Activated CD4-positive, CD25-positive, alpha-beta regulatory T cell treated with anti-CD3 and anti-CD28 coated beads, Interleukin-2, amount 50 U/mL, for 16 hours (primary cell): ENCODE results near the gene CIB2.

Experiments used
- DNase-seq: peaks from one replicate; pipeline ENCODE4 v3.0.0-alpha.2; 2020; ENCODE audit warnings: low read depth, low spot score

Gene CIB2

DNA sequence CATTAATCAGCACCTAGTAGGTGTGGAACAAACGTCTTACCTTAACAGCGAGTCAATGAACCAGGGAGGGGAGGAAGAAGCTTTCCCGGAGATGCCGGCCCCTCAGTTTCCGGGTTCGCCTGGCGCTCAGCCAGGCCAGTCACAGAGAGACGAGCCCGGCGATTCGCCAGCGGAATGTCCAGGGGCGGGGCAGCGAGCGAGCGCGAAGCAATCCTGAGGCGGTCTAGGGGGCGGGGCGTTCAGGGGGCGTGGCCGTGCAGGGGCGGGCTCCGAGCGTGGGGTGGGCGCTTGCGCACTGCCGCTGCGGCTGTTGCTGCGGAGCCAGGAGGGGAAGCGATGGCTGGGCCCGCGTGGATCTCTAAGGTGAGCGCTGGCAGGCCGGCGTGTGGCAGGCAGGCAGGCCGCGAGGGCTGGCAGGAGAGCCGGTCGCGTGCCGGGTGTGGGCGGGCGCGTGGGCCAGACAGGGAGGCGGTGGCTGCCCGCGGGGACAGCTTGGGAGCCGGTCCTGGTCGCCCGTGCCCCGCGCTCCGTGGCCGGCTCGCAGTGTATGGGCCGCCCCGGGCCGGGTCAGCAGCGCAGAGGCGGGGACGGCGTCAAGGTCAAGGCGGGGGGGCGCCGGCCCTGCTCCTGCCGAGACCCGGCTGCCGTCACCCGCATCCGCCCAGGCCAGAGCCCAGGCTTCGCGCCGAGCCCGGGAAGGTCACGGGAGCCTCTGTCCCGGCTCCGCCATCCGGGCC, 18.0 kb upstream of the CIB2 start, which contains the start of gene IDH3A:
TSS of gene IDH3A (plus strand) at position 295 of the 737 bp plus-strand sequence. CDS start at position 337, 42 bp downstream.
- peak; percentile 98 for DNase-seq

GRCh38 chr15:78148392-78149067, 17.3 kb upstream of the CIB2 start:
- DNase-seq: no peak

GRCh38 chr15:78147566-78147965, 16.3 kb upstream of the CIB2 start:
- no peak for DNase-seq

- no peak for DNase-seq
Observed at GRCh38 chr15:78146425-78147154, 15.3 kb upstream of the CIB2 start.

- DNase-seq: no peak
Observed at GRCh38 chr15:78142332-78142731, 11.1 kb upstream of the CIB2 start.

- no peak for DNase-seq
Observed at GRCh38 chr15:78140292-78140691, 9.0 kb upstream of the CIB2 start.

DNA sequence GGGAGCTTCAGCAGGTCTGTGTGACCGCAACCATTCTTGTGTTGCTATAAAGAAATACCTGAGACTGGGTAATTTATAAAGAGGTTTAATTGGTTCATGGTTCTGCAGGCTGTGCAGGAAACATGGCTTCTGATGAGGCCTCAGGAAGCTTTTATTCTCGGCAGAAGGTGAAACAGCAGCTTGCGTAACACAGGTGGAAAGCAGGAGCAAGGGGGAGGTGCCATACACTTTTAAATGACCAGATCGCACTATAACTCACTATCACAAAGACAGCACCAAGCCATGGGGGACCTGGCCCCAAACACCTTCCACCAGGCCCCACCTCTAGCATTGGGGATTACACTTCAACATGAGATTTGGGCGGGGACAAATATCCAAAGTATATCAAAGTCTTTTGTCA, 8.3 kb upstream of the CIB2 start:
- DNase-seq: no peak

DNA sequence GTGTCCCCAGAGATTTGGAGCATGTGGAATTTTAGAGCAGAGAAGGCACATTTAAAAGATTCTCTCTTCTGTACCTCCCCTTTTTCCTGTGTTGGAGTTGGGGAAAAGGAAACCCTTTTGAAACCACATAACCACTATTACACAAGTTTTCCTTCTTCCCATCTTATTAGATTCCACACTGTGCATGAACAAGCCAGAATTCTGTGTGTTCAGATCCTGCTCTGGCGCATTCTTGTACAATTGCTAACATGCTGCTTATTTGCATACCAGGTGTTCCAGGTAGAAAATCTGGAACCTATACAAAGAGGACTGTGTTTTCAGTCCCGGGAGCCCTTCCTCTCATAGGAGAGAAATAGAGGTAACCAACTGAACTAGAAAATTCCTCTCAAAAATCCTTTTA, 2.6 kb upstream of the CIB2 start:
- no peak for DNase-seq

- DNase-seq: no peak
Observed at GRCh38 chr15:78130466-78131294, 565 bp downstream of the CIB2 start.

DNA sequence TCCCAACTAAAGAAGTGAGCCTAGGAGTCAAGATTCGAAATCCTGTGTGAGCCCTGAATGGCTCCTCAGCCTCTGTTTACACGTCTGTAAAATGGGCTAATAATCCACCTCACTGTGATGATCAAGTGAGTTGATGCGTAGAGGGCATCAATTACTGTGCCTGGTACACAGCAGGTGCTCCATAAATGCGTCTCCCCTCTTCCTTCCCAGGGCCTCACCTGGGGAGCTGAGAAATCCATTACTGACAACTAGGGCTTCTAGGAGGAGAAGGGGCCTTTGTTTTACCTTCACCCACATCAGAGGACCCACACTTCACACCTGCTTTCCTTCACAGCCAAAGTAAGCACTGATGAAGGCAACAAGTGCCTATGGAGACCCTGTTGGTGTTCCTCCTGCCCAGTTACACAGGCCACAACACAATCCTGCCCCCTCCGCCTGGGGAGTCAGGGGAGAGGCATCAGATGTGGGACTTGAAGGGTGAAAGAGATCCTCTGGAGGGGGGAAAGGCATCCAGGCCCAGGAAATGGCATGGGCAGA, 1.4 kb downstream of the CIB2 start:
- no peak for DNase-seq

DNA sequence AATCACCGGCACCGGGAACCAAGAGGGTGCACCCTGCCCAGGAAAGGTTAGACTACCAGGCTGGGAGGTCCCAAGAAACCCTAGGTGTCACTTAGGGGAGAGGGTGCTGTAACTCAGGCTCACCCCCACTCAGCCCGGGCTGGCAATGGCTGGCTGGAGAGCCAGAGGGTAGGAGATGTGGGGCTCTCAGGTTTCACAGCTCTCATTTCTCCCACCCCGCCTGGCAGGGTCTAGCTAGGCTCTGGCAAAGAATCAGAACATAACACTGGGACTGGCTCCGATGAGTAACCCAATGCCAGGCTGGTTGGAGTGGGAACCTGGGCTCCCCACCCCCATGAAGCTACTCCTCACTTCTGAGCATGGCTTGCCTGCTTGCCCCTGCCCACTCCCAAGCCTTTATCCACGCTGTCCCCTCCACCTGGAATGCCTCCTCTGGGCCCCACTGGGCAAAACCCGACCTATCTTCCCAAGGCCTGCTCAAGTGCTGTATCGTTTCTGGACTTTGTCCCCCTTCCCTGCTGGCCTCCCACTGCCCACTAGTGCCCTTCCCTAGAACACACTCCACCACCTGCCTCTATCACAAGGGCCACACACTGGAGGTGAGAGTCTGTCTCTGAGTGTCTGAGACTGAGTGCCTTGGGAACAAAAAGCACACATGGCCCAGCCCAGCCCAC, 2.0 kb downstream of the CIB2 start:
- DNase-seq: no peak

DNA sequence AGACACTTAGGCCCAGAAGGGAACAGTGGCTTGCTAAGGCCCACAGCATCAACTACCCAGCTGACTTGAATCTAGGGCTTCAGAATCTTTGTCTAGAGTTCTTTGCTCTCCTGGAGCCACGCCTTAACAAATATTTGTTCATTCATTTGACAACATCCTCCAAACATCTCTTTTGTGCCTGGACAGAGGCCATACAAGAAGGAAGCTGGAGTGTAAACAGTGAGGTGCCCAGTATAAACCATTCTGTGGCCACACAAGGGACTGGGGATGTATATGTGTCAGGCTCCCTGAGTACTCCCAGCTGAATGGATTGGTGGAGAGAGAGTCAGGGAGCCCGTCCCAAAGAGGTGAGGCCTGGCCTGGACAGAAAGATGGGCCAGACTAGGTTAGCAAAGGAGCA, 3.4 kb downstream of the CIB2 start:
- no peak for DNase-seq

- no peak for DNase-seq
Observed at GRCh38 chr15:78125267-78125666, 6.0 kb downstream of the CIB2 start.

DNA sequence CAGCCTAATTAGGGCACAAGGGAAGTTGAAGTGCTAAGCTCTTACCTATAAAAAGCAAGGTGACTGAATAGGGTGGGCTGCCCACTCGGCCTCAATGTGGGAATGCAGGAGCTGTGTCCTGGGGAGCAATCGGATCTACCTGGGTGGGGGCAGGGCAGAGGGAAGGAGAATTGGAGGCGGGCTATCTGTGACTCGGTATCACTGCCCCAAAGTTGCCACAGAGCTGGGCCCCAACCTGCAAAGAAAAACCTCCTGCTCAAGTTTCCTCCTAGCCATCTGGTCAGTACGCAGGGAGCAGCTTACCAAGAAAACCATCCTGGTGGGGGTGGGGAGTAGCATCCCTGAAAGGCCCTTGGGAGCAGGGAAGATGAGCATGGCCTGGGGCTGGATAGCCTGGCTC, 10.7 kb downstream of the CIB2 start:
- no peak for DNase-seq

GRCh38 chr15:78112551-78112950, 18.7 kb downstream of the CIB2 start:
- DNase-seq: no peak

DNA sequence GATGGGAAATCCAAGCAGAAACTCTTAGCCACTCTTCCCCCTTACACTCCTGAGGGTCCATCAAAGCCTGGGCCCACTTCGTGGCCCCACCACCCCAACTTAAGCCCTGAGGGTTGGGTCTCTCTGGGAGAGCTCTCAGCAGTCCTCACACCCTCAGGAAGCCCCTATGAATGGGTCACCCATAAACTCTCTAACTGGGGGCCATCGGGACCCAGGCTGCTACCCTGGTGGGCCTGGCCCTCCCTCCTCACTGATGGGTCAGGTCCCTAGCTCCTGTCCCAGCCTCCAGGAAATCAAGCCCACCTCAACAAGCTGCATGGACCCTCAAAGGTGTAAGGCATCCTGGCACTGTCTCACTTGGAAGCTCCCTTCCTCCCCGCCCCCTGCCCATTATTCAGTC, 19.5 kb downstream of the CIB2 start:
- no peak for DNase-seq

- no peak for DNase-seq
Observed at GRCh38 chr15:78110916-78111475, 20.2 kb downstream of the CIB2 start.

DNA sequence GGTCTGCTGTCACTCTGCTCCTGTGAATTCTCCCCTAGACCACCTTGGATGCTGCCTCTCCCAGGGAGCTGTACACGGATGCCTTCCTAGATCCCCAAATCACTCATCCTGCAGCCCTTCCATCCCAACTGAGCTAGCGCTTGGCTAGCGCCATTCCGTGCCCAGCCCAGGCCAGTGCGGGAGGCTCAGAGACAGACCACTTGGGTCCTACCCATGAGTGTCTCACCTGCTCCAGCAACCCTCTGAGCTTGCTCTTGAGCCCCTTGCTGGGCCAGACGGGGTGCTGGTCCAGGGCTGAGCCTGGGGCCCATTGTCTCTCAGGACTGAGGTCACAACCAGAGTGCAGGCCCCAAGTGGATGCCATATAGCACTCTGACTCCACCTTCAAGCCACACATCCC, 21.1 kb downstream of the CIB2 start:
- DNase-seq: no peak

- DNase-seq: no peak
Observed at GRCh38 chr15:78109156-78109555, 22.1 kb downstream of the CIB2 start.

DNA sequence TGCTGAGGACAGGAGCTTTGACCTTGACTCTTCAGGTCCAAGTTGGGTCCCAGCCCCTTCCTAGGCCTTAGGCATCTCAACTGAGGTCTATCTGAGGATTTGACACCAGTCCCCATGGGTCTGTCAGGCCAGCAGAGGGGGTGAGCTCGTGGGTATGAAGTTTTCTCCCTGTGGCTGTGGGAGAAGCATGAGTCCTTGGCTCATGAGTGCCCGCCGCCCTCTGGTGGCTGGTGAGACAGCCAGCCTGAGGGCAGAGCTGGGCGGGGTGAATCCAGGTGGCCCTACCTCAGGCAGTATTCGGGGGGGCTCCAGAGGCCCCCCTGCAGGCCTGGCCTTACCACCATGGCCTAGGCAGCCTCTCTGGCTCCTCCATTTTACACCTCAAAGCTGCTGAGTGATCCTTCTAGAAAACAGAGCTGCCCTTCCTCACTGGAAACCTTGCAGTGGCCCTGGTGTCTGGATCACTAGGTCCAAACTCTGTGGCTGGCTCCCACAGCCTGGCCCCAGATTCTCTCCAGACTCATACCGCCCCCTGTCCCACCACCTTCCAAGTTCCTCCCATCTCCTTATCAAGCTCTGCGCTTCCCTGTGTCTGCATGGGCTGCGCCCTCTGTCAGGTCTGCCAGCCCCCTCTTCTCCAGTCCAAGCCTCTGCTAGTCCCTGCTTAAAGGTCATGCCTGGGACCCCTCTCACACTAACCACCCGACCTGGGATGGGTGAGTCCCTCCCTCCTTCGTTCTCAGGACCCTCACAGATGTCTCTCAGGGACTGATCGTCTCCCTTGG, 22.8 kb downstream of the CIB2 start:
- DNase-seq: peak; percentile 78
